HG02610 (cell line): ENCODE data around the gene CLDN2.
"Not testable (repeated sequence)": the region's sequence is repeated elsewhere in the genome, so short reads cannot be mapped to it uniquely, and the experiment has no call there.

Experiments used
- ATAC-seq: cut with Tn5 transposase; IDR thresholded peaks from one replicate; pipeline ENCODE4 v1.9.1; 2021; ENCODE audit warnings: mild to moderate bottlenecking, moderate library complexity; ENCODE audit not compliant: unreplicated experiment

Gene CLDN2

GRCh38 chrX:106955004-106955772, 35.0 kb downstream of the CLDN2 start:
- ATAC-seq = no peak

DNA sequence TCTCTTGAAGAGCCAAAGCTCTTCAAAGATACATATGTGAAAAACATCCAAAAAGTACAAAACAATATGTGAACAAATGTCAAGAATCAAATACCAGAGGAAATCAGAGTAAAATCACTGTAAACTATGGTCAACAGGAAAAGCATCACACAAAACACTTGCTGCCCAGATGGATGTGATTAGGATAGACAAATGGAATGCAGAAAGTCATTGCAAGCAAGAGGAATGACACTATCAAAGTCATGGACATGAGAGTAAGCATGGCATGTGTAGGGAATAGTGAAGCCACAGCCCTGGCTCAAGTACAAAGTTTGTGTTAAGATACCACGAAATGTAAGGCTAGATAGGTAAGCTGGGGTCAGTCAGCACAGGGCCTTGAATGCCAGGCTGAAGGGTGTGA, 37.7 kb downstream of the CLDN2 start:
- ATAC-seq = no peak

GRCh38 chrX:106959901-106960300, 39.7 kb downstream of the CLDN2 start:
- no peak for ATAC-seq

GRCh38 chrX:106963111-106963510, 42.9 kb downstream of the CLDN2 start:
- ATAC-seq = no peak

- ATAC-seq = no peak
Measured at GRCh38 chrX:106964290-106964689, 44.1 kb downstream of the CLDN2 start.

GRCh38 chrX:106966547-106966946, 46.3 kb downstream of the CLDN2 start:
- ATAC-seq = not testable (repeated sequence)

DNA sequence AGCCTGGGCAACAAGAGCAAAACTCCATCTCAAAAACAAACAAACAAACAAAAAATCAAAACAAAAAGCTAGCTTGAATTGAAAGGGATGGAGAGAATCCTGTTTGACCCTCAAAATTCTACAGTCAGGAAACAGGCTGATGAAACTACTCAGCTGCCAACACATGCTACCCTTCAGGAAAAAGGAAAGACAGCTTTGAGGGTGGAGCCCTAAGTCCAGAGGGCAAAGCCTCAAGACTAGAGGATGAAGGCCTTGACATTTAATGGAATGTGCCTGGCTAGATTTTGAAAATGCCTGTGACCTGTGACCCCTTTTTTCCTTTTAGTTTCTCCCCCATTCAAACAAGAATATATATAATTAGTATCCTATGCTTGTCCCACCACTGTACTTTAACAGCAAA, 52.7 kb downstream of the CLDN2 start:
- no peak for ATAC-seq

- ATAC-seq = no peak
Measured at GRCh38 chrX:106973433-106974149, 53.4 kb downstream of the CLDN2 start.

DNA sequence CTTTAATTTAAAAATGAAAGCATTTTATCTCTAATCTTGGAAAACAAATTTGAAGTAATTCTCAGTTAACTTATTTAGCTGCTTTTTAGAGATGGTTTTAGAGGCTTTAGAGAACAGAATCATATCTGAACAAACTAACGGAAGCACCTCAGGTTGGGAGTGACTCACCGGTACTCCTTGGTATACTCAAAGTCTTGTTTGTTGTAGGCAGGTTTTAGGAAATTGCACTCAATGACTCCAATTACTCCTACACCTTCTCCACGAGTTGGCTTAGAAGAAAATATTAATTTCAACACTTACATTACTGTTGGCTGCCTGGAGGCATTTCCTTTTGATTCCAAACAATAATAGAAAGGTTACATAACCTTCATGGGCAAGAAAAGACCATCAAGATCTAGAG, 56.2 kb downstream of the CLDN2 start:
- no peak for ATAC-seq
